T-helper 2 cell (primary cell): ENCODE data around the gene FOXF1.

Experiments used
- DNase-seq, 5 experiments: peaks; one replicate each; pipeline versions ENCODE4 v3.0.0 to v3.0.0-alpha.2; 2012 to 2022

The FOXF1 gene

DNA sequence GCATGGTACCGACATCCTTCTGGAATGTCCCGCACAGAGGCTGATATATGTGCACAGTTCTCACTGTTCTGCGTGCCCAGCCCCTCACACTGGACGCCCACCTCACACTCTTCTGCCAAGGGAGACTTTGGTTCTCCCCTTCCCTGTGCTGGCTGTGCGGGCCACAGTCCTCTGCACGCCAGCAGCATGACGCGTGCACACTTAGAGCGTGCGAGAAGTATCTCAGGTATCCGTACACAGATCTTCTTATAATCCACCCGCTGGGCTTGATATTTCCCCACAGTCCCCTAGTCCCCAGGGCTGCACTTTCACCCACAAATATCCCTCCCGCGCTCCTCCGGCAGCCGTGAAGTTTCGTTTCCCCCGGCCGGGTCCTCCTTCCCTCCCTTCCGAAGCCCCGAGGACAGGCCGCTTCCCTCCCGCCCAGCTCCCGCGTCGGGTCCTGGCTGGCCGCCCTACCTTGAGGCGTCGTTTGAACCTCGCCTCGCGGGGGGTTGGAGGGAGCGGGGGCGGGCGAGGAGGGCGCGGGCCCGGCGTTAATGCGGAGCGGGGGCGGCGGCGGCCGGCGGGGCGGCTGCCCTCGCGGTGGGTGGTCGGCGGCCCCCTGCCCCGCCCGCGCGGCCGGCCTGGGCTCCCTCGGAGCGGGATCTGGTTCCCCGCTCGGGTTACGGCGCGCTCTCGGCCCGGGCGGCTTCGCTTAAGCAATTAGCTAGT is 5.0 kb upstream of the FOXF1 start:
- no peak for DNase-seq

DNA sequence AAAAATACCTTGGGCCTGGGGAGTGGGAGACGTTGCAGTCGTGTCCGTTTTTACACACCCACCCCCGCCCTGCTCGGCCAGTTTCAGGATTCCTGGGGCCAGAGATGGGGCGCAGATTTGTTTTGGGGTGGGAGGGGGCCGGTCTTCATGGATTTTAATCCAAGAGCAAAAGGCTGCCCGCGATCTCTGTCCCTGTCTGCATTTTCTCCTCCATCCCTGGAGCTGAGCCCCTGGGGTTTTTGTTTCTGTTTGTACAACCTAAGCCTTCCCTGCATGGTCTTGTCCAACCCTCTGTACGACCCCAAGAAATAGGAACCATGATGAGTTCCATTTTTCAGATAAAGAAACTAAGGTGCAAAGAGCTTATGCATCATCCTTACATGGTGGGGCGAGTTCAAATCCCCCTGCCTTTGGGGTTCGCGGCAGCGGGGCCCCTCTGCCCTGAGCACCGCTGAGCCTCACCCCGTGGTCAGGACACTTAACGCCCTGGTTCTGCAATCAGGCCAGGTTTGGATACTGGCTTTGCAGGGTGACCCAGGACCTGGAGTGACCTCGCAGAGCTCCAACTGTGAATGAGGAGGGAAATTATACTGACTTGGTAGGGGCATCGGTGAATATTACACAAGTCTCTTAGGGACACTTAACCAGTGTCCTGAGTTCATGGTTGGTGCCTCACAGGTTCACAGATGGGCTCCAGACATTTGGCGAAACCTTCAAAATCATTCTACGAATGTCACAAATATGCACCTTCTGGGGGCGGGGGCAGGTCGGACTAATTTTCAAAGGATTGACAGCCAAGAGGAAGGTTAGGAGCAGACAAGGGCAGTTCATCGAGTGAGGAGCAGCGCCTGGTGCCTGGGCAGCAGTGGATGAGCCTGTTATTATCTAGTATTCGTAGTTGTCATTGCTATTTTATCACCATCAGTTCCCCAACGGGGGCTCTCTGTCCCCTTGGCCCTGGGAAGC is 4.1 kb upstream of the FOXF1 start:
- DNase-seq: no peak

DNA sequence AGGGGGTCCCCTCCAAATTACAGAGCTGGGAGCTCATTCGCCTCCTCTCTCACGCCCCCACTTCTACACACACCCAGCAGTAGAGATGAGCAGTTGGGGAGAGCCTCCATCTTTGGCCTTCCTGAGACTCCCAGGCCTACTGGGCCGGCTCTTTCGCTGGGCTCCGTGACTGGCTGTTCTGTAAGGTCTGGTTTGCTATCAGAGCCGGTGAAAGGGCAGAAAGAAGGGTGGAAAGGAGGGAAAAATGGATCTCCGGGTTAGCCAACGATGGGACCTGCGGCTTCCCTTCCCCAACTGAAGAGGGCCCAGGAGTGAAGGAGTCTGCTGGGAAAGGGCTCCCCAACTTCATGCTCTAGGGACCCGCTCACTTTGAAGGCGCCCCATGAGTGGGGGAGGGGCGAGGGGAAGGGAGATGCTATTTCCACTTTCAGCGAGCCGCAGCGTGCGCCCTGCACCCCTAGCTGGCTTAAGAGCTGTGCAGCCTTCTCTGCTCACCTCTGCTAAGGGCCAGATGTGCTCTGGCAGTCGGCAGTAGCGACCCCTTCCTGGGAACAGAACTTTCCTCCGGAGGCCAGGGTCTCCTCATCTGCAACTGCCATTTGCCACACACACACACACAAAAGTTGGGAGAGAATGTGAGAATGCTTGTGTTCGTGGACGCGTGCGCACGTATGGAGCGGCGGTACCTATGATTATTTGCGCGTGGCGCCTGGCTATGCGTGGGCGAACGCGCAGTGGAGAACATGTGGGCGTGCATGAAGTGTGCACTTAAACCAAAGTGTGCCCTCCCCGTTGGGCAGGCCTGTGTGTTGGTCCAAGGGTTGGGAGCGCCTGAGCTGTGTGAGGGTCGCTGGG is 2.9 kb upstream of the FOXF1 start:
- DNase-seq: no peak

DNA sequence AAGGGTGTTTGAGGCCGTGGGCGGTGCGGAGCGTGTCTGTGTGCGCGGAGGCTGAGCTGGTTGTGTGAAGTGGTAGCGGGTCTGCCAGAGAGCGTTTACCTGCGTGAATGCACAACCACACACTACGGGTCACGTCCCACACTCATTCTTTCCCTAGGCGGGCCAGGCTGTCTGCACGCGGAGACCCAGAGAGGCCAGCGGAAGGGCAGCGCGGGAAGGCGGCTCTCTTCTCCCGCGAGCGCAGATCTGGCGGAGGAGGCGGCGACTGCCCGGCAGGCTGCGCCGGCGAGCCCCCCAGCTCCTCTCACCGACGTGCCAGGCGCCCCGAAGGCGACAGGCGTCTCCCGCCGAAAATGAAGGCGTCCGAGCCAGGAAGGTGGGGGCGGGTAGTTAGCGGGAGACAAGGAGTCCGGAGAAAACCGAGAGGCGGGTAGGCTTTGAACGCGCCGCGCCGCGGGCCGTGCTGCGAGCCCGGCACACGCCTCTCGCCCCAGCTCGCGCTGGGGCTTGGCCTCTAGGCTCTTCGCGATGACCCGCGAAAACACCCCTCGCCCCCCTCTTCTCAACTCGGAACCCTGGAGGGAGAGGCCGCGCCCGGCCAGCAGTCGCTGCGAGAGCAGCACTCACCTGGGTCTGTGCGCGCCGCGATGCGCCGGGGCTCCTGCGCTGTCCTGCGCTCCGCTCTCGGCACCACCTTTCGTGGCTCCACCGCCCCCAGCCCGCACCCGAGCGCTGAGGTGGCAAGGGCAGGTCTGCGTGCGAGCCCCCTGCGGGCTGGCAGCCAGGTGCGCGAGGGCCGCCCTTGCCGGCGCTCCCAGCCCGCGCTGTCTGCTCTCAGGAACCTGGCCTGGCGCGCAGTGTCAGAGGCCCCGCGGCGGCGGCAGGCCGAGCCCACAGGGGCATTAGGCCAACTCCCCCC is 2.0 kb upstream of the FOXF1 start:
- peak in 1 of 5 experiments; percentile 19 for DNase-seq

DNA sequence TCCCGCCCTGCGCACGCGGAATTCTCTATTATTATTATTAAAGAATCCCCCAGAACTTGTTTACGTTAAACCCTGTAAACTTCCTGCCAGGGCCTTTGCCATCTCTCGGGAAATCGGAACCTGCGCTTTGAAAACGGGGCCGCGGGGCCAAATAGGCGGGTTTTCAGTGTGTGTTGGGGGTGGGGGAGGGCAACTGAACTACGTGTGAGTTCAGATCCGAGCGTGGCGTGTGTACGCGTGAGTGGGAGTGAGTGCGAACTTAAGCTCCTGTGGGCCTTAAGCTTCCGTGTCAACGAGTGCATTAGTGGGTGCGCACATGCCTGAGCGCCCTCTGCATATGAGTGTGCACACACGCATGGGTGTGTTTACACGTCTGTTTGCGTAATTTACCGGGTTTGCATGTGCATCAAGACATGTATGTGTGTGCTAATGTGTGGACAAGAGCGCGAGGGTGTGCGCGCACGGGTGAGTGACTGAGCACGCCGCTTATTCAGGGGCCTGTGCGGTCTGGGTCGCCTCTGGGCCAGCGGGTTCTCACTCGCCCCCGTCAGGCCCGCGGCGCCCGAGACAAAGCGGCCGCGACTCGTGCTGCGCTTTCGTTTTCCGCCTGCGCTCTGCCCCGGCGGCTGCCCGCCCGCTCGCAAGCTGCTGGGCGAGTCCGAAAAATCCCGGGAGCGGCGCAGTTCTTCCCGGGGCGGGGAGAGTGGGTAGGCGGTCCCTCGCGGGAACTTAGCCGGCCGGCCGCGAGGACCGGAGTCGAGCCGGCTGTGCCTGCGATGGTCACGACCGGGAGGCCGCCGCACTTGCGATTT is 1.2 kb upstream of the FOXF1 start:
- DNase-seq: peak in 1 of 5 experiments; percentile 49

DNA sequence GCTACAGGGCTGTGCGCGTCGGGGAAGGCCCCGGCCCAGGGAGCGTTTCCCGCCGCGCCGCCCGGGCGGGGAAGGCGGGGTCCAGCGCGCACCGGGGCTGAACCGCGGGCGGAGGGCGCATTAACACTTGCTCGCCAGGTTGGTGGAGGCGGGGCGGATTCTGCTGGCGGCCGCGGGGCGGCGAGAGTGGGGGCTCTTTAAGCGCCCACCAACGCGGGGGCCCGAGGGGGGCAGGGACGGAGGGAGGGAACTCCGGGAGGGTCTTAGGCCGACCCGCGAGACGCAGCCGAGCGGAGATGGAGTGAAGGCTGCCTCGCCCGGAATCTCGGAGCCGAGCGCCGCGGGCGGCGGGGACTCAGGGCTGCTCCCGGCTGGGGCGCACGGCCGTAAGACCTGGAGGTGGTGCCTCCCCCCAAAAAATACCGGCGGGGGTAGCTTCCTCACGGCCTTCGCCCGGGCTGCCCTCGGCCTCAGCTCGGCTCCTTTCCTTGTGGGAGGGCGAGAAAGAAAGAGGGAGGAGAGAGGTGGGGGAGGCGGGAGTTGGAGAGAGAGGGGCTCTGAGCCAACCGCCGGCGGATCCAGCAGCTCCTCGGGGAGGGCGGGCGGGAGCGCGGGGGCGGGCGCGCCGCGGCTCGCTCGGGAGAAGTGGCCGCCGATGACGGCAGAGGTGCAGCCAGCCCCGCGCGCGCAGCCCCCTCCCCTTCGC is 415 bp upstream of the FOXF1 start:
- peak in 1 of 5 experiments; percentile 28 for DNase-seq

DNA sequence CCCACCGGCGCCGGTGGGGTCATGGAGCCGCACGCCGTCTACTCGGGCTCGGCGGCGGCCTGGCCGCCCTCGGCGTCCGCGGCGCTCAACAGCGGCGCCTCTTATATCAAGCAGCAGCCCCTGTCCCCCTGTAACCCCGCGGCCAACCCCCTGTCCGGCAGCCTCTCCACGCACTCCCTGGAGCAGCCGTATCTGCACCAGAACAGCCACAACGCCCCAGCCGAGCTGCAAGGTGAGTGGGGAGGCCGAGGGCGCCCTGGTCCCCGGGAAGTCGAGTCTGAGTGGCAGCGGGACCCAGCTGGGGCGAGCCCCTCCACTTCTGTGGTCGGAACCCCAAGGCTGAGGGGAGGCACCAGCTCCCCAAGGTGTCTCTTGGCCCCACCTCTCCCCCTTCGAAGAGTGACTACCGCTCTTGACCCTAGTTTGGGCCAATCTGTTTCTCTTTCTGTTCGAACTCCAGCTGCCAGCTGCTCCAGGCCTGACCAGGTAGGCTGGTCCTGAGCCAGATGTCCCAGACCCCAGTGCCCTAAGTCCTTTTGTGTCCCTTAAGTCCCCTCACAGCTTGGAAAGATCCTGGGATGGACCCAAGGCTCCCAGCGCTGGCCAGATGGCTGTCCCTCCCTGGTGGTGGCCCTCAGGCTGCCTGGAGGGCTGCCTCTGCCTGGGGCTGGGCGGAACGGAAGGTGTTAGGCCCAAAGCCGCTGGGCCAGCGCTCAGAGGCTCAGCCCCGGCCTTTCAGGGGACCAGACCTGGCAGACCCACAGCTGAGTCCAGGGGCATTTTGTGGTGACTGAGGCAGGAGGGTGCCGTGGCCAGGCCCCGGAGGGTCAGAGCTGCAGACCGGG is 1.2 kb downstream of the FOXF1 start:
- no peak for DNase-seq

DNA sequence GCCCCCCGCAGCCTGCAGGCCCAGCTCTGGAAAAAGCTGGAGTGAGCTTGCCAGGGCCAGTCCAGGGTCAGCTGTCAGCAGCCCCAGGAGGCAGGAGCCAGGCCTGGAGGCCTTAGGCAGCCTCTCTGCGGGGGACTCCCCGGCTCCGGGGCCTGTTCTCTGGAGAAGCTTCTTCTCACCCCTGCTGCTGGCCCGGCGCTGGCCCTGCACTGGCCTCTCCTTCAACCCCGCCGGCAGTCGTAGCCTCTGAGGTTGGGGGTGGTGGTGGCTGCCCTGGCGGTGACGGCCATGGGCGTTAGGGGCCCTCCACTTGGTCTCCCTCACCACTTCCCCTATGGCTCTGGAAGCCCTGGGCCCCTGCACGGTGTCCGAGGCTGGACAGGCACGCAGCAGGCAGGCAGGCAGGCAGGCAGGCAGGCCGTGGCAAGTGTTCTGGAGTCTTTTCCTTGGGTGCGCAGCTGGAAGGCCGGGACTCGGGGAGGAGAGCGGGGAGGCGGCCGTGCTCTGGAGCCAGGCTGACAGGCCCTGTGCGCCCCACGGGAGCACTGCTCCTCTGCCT is 2.1 kb downstream of the FOXF1 start:
- no peak for DNase-seq

DNA sequence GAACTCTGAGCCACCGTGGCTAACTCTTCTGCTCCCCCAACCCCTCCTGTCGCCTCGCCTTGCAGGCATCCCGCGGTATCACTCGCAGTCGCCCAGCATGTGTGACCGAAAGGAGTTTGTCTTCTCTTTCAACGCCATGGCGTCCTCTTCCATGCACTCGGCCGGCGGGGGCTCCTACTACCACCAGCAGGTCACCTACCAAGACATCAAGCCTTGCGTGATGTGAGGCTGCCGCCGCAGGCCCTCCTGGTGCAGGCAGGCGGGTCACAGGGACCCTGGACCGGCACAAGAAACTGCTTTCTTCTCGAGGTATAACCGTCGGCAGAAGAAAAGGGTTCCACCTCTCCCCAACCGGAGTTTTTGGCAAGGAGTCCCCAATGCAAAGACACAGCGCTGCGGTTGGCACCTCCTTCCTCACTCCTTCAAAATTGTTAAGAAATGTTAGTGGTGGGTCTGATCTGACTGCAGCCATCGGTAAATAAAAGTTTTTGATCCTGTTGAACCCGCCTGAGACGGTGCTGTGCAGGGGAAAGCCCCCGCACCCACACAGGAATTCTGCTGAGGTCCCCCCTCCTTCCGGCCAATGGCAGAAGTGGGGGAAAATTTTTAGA is 2.6 kb downstream of the FOXF1 start:
- DNase-seq: no peak

DNA sequence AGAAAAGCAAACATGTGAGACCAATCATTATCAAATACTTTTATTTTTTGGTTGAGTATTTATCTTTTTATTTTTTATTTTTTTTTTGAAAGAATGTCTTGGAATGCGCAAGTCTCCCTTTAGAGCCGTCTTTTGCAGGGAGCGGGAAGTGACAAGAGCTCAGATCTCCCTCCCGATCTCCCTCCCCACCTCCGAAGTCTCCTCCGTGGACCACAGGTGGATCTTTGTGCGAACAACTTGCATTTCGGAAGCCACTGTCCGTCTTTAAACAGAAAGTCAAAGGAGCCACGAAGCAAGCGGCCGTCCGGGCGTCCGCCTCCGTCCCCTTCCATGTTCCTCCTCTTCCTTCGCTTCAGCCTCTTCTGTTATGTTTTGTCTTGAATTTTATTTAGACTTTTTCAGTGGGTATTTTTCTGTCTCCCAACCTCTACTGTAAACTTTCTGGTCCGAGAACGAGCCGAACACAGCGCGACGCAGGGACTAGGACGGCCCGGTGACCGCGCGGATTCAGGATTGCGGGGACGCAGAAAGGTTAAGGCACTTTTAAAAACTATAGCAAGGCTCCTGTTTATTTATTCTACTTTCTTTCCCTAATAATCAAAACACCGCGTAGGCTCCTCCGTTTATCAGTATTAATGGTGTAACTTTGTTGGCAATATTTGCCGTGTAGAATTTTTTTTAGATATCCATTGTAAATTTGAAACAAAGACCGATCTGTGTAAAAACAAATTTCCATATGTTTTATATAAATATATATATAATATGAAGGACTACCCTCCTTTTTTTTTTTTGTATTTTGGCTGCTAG is 3.3 kb downstream of the FOXF1 start:
- no peak for DNase-seq

DNA sequence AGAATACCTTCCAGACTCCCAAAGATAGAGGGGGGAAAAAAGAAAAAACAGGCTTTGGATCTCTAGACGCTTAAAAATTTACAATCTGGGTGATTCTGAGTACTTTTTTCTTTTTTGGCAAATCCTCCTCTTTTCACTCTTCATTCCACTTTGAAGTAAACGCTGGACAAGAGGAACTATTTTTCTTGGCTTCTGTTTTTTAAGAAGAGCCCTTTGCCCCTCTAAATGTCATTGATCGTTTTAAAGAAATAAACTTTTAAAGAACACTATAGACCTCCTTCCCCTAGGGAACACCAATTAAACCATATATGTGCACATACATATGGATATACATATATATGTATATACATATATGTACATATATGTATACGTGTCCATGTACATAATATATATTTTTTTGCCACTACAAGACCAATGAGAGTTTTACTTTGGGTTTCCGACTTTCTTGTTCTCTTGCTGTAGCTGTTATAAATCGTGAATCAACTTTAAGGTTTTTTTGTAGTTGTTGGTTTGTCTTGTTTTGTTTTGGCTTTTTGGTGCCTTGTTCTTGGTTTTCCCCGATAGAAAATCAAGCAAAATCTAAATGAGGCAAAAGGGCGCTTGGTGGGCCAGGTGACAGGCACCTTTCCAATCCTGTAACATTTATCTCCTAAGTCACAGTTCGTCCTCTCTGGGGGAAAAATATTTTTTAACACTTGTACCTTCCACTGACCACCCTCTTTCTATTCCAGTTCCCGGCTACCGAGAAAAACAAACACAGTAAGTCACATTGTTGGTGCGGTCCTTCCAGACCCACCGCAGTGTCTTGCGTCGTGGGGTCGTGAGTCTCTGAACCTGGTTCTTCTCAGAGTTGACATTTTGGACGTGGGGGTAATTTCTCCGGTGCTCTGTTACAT is 4.4 kb downstream of the FOXF1 start:
- DNase-seq: no peak

DNA sequence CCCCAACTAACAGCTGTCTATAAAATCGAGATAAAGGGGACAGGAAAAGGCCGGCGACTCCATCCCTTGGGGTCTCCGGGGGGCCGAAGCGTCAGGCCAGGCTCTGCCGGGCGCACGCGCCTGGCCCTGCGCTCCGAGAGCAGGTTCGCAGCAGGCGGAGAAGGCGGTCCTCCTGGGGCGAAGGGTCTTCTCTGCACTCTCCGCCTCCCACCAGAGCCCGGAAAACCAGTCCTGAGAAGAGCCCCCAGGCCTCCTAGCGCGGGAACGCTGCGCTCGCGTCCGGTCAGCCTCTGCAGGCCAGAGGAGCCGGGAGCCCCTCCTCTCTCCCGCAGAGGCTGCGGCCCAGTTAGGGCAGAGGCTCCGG is 5.1 kb downstream of the FOXF1 start:
- DNase-seq: no peak

DNA sequence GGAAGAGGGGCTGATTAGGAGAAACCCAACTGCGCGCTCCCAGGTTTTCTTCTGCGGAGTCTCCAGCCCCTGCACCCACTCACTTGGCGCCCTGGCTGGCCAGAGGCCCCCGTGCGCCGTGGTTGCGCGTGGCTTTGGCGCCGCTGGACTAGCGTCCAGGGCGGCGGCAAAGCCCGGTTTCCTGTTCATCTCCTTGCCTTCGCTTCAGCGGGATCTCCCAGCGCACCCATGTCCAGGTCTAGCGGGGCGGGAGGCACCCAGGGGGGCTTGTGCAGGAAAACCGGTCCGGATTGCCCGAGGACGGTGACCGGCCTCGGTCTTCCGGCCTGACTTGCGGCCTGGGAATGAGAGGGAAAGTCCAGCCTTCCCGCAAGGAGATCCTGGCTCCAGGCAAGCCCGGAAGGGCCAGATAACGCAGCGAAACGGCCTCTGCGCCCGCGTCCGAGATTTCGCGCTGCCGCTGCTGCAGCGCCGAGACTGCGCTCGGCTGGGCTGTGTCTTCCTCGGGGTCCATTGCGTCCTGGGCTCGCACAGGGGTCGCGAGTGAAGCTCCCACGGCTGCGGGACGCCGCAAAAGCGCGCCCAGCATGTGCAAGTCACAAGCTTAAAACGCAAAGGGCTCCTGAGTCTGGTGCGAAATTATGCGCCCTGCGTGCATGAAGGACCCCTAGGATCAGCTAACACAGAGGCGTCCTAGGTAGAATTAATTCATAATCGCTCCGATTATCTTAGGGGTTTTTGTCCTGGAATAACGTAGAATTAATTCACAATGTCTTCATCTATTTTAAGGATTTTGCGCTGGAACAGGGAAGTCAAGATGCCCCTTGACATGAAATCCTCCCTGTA is 5.7 kb downstream of the FOXF1 start:
- no peak for DNase-seq

DNA sequence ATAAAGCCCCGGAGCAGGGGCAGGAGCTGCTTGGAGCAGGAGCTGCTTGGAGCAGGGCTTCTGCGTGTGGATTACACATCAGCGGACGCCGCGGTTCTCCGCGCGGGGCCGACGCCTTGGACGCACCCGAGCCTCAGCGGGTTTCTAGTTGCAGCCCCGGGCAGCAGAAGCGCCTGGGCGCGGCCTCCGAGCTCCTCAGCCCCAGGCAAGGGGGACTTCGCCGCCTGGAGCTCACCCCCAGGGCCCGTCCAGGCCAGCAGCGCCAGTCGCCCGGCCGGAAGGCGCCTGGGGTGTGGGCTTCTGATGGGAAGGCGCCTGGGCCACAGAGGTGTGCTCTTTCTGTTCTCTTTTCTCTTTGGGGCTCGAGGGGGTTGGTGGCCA is 6.3 kb downstream of the FOXF1 start:
- no peak for DNase-seq

DNA sequence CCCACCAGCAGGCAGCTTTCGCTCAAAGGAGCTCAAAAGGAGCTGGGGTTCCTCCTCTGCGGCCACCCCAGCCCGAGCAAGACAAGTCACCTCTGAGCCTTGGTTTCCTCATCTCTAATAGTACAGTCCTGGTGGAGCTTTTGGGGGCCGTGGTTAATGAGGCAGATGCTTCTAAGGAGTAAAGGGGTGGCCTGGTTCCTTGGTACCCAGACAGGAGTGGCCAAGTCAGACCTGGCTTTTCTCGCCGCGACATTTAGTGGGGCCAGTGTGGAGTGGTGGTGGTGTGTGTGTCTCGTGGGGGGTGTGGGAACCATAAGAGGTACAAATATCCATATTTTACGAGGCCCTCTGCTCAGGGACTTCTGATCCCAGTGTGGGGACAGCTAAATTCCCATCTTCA is 6.7 kb downstream of the FOXF1 start:
- no peak for DNase-seq
